Activated CD4-positive, alpha-beta T cell treated with anti-CD3 and anti-CD28 coated beads, Interleukin-2, amount 50 U/mL, for 16 hours (primary cell): ENCODE data around the gene DCTN4.
A peak's percentile ranks its signal among the peaks of the same experiment; 100 is the strongest.
"Not testable (repeated sequence)": the region's sequence is repeated elsewhere in the genome, so short reads cannot be mapped to it uniquely, and the experiment has no call there.

Source experiments
- DNase-seq: peaks from one replicate; pipeline ENCODE4 v3.0.0-alpha.2; 2020

DCTN4 gene

DNA sequence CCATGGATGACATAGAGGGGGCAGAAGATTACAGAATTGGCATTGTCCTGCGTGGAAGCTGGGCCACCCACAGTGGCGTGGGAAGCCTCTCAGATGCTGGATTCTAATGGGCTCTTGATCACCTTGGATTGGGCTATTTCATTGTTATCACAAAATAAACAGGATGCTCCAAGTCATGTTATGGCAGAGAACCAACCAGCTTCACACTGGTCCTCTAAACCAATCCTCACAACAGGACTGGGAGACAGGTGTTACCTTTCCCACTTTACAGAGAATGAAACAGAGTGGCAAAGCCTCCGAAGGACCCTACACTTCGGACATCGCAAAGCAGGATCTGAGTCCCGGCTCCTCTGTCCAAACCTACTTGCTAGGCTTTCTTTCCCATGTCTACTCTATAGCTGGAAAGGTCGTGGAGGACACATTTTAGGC is 19.3 kb upstream of the DCTN4 start:
- no peak for DNase-seq

DNA sequence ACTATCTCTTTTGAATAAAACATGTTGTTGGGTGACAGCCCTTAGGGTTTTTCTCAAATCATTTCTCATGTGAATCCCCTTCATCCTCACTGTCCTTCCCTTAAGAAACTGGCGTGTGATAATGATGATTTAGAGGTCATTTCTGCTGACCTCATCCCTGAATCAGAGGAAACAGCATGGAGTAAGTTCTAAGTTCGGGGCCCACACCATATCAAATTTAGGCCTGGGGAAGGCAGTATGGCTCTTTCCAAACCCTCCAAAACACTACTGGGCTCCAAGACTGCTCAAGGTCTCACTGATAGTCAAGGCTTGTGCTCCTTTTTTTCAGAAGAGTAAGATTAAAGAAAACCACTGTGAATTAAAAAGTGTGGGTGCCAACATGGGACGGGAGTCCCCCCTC is 18.9 kb upstream of the DCTN4 start:
- DNase-seq = no peak

GRCh38 chr5:150774145-150774544 is 15.3 kb upstream of the DCTN4 start:
- no peak for DNase-seq

GRCh38 chr5:150771034-150771795 is 12.4 kb upstream of the DCTN4 start:
- DNase-seq = no peak

DNA sequence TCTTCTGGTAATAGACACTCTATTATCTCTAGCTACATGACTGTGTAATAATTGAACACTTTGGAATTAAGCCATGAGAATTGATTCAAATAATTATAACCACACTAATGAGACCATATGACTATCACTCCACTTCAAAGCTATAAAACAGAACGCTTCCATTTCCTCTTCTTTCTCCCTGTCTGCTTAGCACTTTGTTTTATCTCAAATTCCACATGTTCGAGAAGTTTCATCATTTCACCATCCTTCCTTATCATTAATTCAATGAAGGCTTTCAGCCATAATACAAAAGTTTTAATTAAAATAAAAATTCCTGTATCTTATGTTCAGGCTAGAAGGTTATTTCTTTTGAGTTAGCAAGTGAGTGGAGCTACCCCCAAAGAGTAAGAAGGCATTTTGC is 7.4 kb upstream of the DCTN4 start:
- DNase-seq = no peak

DNA sequence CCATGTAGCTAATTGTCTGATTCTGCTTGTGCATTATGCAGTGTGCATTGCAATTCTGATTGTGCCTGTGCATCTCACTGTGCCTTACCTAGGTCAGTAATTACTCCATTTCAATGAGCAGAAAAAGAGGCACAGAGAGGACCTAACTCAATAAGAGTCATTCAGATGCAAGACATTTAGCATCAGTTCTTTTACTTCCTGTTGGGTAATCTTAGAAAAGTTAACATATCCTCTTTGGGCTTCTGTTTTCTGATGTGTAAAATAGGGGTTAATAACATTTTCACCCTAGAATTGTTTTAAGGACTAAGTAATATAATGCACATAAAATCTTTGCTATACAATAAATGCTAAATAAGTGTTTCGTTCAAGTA is 7.0 kb upstream of the DCTN4 start:
- DNase-seq = no peak

DNA sequence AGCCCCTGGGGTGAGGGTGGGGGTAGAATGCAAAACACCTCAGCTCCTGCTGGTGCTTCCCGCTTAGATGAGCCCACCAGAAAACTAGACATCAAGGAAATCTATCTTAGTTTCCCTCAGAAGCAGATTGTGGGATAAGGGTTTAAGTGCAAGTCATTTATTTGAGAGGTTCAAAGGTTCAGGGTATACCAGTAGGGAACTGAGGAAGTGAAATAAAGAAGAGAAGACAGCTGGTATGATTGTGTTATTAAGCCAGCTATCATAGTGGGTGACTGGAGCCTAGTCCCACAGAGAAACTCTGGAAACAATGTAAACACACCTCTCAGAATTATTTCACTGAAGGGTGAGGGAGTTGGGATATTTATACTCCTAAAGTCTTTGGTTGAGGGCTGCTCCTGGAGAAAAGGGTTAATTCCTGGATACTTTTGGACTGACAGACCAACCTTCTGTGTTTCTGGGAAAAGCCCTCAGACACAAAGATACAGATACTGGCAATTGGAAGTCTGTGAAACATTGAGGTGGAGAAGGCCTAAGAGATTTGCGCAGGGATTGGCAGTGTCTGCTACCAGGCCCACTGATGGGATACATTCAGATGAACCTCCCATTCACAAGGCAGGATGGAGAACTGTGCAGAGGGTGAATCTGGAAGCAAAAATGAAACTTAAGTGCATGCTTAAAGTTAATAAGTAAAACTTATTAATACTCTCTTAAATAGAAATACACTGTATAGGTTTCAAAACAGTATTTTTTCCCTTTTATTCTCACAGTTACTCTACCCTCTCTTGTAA is 6.4 kb upstream of the DCTN4 start:
- DNase-seq = no peak

DNA sequence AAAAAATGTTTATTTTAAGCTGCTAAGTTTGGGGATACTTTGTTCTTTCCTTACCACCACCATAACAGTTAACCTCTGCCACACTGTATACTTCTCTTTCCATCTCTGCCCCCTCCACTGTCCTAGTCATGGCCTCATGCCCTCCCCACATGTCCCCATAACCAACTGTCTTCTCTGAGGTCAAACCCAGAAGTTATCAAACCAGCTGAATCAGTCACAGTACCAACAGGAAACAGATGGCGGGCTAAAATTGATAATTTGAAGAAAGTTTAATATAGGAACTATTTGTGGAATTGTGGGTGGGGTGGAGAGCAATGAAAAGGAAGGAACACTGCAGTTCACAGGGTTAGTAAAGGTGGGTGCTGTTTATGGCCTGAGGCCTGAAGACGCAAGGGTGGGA is 5.7 kb upstream of the DCTN4 start:
- DNase-seq = no peak

DNA sequence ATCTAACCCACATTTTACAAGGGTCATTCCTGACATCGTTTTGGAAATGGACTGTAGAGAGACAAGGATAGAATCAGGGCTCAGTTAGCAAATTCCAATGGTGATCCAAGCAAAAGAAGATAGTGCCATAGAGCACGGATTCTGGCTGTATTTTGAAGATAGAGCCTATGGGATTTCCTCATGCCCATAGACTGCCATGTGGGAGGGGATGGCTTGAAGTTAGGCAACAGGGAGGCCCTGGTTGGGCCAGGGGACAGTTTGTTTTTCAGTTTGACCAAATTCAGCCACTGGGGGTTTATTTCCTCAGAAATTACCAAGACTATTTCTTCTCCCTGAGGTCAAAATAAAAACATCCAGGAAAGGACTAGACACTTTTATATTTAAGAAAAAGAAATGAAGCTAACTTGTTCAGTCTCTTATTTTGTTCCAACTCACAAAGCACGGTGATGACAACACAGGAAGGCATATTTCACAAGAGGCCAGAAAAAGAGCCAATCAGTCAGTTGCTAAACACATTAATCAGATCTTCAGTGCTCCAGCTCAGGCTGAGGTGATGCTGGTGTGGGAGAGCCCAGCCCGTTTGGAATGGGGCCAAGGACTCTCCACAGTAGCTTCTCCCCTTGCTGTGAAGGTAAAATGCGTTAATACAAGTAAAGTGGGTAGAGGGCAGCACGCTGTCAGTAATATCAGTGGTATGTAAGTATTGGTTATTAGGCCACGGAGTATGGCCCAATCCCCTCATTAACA is 4.4 kb upstream of the DCTN4 start:
- DNase-seq = no peak

DNA sequence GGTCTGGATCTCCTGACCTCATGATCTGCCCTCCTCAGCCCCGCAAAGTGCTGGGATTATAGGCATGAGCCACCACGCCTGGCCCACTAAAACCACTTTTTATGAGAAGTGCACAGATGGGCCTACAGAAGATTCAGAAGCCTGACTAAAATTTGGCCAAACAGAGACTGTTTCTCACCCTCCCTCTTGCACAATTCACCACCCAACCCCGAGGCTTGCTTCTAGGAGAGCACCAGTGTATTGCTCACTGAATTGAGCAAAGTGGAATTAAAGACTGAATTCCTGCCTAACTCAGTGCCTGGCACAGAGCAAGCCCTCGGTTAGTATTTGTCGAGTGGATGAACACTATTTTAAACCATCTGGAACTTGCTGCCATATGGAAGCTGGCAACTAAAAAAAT is 3.4 kb upstream of the DCTN4 start:
- no peak for DNase-seq

DNA sequence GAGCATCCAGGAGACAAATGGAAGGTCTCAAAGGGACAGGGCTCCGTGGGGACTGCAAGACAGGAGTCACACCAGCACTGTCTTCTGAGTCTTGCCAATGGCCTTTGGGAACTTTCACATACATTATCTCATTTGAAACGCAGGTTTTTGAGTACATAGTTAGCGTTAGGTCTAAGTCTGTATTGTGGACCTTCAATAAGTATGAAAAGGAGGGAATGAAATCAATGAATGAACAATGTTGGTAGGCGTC is 442 bp upstream of the DCTN4 start:
- DNase-seq = no peak

- DNase-seq = no peak
Measured at GRCh38 chr5:150758203-150758530, 650 bp downstream of the DCTN4 start.

- no peak for DNase-seq
Measured at GRCh38 chr5:150757087-150757649, 1.6 kb downstream of the DCTN4 start.

GRCh38 chr5:150753863-150754262 is 5.0 kb downstream of the DCTN4 start:
- no peak for DNase-seq

GRCh38 chr5:150753463-150753862 is 5.4 kb downstream of the DCTN4 start:
- no peak for DNase-seq

- no peak for DNase-seq
Measured at GRCh38 chr5:150751096-150751891, 7.5 kb downstream of the DCTN4 start.

- DNase-seq = no peak
Measured at GRCh38 chr5:150750469-150750868, 8.3 kb downstream of the DCTN4 start.

GRCh38 chr5:150743142-150743488 is 15.7 kb downstream of the DCTN4 start:
- DNase-seq = not testable (repeated sequence)

DNA sequence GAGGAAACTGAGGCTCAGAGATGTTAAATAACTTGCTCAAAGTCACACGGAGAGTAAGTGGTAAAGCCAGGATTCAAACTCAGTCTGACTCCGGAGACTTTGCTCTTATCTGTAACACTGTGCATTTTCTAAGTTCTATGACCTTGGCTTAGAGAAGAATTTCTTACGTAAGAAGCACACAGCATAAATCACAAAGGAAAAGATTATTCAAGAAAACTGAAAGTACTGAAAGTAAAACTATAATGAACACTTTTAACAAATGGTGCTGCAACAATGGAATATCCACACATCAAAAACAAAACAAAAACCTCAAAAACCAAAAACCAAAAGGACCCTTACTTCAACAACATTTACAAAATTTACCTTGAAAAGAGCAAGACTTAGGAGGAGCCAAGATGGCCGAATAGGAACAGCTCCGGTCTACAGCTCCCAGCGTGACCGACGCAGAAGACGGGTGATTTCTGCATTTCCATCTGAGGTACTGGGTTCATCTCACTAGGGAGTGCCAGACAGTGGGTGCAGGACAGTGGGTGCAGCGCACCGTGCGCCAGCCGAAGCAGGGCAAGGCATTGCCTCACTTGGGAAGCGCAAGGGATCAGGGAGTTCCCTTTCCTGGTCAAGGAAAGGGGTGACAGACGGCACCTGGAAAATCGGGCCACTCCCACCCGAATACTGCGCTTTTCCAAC is 16.2 kb downstream of the DCTN4 start:
- DNase-seq = not testable (repeated sequence)

- no peak for DNase-seq
Measured at GRCh38 chr5:150740992-150741391, 17.8 kb downstream of the DCTN4 start.

- peak; percentile 9 for DNase-seq
Measured at GRCh38 chr5:150738862-150739261, 20.0 kb downstream of the DCTN4 start.

DNA sequence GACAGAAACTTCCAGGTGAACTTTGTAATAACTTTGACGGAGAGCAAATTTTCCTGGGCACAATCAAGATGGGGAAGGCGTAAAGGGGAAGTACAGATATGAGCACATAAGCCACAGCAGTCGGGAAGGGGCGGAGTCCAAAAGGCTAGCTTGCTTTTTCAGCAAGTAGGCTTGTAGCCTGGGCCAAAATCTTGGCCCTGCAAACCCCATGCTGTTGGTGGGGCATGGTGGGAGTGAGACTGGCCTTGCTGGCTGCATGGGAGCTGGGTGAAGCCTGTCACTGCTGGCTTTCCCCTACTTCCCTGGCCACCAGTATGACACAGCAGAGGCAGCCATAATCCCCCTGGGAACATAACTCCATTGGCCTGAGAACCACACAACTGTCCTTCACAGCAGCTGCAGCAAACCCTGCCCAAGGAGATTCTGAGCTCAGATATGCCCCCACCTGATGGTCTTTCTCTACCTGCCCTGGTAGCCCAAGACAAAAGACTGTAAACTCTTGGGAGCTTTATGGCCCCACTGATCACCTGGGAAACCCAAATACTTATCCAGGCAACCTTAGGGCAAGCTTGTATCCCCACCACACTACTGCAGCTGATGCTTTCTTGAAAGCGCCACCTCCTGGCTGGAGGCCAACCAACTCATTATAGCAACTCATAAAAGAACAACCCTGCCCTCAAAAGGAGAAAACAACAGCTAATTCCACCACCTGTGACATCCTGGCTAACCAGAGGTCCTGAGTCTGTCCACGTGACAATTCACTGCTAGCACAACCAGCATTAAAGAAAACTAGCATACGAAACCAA is 24.0 kb downstream of the DCTN4 start:
- DNase-seq = peak; percentile 52
